Thymus (tissue), 11 donors: Measurements from ENCODE around the gene CCL26. TPM values are rescaled to one million over a fixed set of nuclear protein-coding genes. Genes with fewer than 3 reads are reported as not detected.

Experiments used
- DNase-seq, 9 donors: peaks; one replicate each; pipeline ENCODE4 v3.0.0-alpha.2; 2013; ENCODE audit warnings: low spot score in 9 of 9, low read depth in 6 of 9, missing footprints in 1 of 9
- H3K27ac ChIP-seq, 2 donors: one replicate each; pipeline ENCODE4 v1.5.1; 2013; ENCODE audit warnings: control low read depth in 1 of 2, low read depth in 1 of 2, low read length in 1 of 2, mild to moderate bottlenecking in 1 of 2, moderate library complexity in 1 of 2
- H3K27me3 ChIP-seq, 2 donors: one replicate each; pipeline ENCODE4 v1.5.1; 2013; ENCODE audit warnings: low read length in 1 of 2; ENCODE audit not compliant: control insufficient read depth in 2 of 2, insufficient read depth in 1 of 2
- H3K36me3 ChIP-seq, 2 donors: one replicate each; pipeline ENCODE4 v1.5.1; 2013; ENCODE audit warnings: low read length in 1 of 2, mild to moderate bottlenecking in 1 of 2, moderate library complexity in 1 of 2; ENCODE audit not compliant: control insufficient read depth in 2 of 2, insufficient read depth in 2 of 2
- H3K4me1 ChIP-seq, 2 donors: one replicate each; pipeline ENCODE4 v1.5.1; 2013; ENCODE audit warnings: low read length in 2 of 2; ENCODE audit not compliant: control insufficient read depth in 2 of 2, insufficient read depth in 2 of 2
- H3K4me3 ChIP-seq, 2 donors: one replicate each; pipeline ENCODE4 v1.5.1; 2013; ENCODE audit warnings: low read length in 2 of 2, control low read depth in 1 of 2, mild to moderate bottlenecking in 1 of 2
- H3K9me3 ChIP-seq, 2 donors: one replicate each; pipeline ENCODE4 v1.5.1; 2013; ENCODE audit warnings: low read length in 1 of 2, mild to moderate bottlenecking in 1 of 2; ENCODE audit not compliant: control insufficient read depth in 2 of 2, insufficient read depth in 1 of 2
- WGBS: extraction: QIAGEN DNeasy Blood & Tissue Kit; methylation state at CpG from one replicate; pipeline ENCODE4 v1.1.7; 2013; 5-methylcytosine and 5-hydroxymethylcytosine counted together
- polyA plus RNA-seq: library from polyadenylated mRNA; stranded (reverse); fragments of 200-250 nt; gene quantifications from one replicate; pipeline ENCODE4 v1.2.3, GENCODE V29; 2013
- total RNA-seq: library from RNA; stranded (reverse); fragments of 120-200 nt; gene quantifications from one replicate; pipeline ENCODE4 v1.2.4, GENCODE V29; 2013
- donor health status: healthy.

The CCL26 gene
- total and polyA plus RNA-seq, 2 donors: 0.14 to 3.1 TPM

DNA sequence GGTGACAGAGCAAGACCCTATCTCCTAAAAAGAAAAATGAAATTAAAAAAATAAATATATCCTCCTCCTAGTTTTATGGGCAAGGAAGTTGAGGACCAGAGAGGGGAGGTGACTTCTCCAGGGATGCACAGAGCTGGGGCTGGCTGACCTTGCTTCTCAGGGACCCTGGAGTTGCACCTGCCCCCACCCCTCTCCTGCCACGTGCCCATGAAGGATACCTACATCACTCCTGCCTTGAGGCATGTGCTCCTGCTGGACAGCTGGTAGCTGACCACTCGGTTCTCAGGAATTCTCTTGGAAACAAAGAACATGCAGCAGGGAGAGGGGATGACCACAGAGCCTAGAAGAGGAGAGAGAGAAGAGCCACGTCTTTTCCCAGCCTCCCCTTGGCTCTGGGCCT is 41.1 kb upstream of the CCL26 start:
- Histone ChIP-seq H3K27me3 (peaks cover 0 to 10% of the 10 kb centered on the region in 2 donors), H3K9me3 (peaks cover 0 to 2% of the 10 kb centered on the region in 2 donors), H3K36me3 (no peaks in the 10 kb centered on the region), H3K27ac (no peak overlapping the region), H3K4me3 (no peak overlapping the region), H3K4me1 (peaks cover 0 to 2% of the 10 kb centered on the region in 2 donors)
- WGBS: 77% methylated on average over 3 of the region's 3 CpGs
- no peak for DNase-seq

- no peaks in the 10 kb centered on the region for H3K36me3 ChIP-seq
- no peak for DNase-seq
- no peak overlapping the region for H3K27ac ChIP-seq
- 89% methylated on average over 11 of the region's 11 CpGs for WGBS
- H3K27me3 ChIP-seq: peaks cover 0 to 10% of the 10 kb centered on the region in 2 donors
- peaks cover 0 to 3% of the 10 kb centered on the region in 2 donors for H3K4me1 ChIP-seq
- H3K4me3 ChIP-seq: no peak overlapping the region
- peaks cover 0 to 8% of the 10 kb centered on the region in 2 donors for H3K9me3 ChIP-seq
Observed at GRCh38 chr7:75811894-75812678, 40.1 kb upstream of the CCL26 start.

DNA sequence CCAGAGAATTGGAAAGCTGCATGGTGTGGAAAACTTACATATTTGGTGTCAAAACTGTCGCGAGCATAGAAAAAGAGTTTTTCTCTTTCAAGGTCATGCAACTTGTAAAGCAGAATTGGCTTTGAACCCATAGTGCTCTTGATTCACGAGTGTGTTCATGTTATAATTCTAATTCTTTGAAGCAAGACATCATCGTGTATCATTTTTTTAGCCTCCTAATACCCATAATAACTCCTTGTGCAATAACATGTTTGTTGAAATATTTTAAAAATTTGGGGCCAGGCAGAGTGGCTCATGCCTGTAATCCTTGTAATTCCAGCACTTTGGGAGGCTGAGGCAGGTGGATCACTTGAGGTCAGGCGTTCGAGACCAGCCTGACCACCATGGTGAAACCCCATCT is 37.4 kb upstream of the CCL26 start:
- DNase-seq: no peak
- 97% methylated on average over 6 of the region's 6 CpGs for WGBS
- H3K36me3 ChIP-seq: no peaks in the 10 kb centered on the region

GRCh38 chr7:75808106-75808505 is 36.1 kb upstream of the CCL26 start:
- 96% methylated on average over 6 of the region's 6 CpGs for WGBS
- no peaks in the 10 kb centered on the region for H3K27me3 ChIP-seq
- no peak overlapping the region for H3K27ac ChIP-seq
- peaks cover 3 to 20% of the 10 kb centered on the region in 2 donors for H3K9me3 ChIP-seq
- H3K36me3 ChIP-seq: no peaks in the 10 kb centered on the region
- peaks cover 0 to 3% of the 10 kb centered on the region in 2 donors for H3K4me1 ChIP-seq
- DNase-seq: peak in 1 of 9 donors; percentile 6
- no peak overlapping the region for H3K4me3 ChIP-seq

More for the DNA sequence above, 37.4 kb upstream of the CCL26 start:
- peaks cover 3 to 20% of the 10 kb centered on the region in 2 donors for H3K9me3 ChIP-seq
- no peak overlapping the region for H3K27ac ChIP-seq
- peaks cover 0 to 4% of the 10 kb centered on the region in 2 donors for H3K27me3 ChIP-seq
- peaks cover 0 to 3% of the 10 kb centered on the region in 2 donors for H3K4me1 ChIP-seq
- H3K4me3 ChIP-seq: no peak overlapping the region

GRCh38 chr7:75807452-75807851 is 35.4 kb upstream of the CCL26 start:
- Histone ChIP-seq H3K4me3 (no peak overlapping the region), H3K36me3 (no peaks in the 10 kb centered on the region), H3K27ac (no peak overlapping the region), H3K27me3 (no peaks in the 10 kb centered on the region), H3K4me1 (peaks cover 0 to 3% of the 10 kb centered on the region in 2 donors), H3K9me3 (peaks cover 3 to 20% of the 10 kb centered on the region in 2 donors)
- 98% methylated on average over 9 of the region's 9 CpGs for WGBS
- DNase-seq: no peak

- Histone ChIP-seq H3K9me3 (peaks cover 3 to 20% of the 10 kb centered on the region in 2 donors), H3K36me3 (no peaks in the 10 kb centered on the region), H3K27me3 (no peaks in the 10 kb centered on the region), H3K27ac (no peak overlapping the region), H3K4me1 (peaks cover 0 to 3% of the 10 kb centered on the region in 2 donors), H3K4me3 (no peak overlapping the region)
- WGBS: over 99% methylated on average over 4 of the region's 4 CpGs
- DNase-seq: no peak
Observed at GRCh38 chr7:75806560-75807307, 34.7 kb upstream of the CCL26 start.

- H3K9me3 ChIP-seq: peaks cover 3 to 20% of the 10 kb centered on the region in 2 donors
- H3K4me3 ChIP-seq: no peak overlapping the region
- no peaks in the 10 kb centered on the region for H3K36me3 ChIP-seq
- WGBS: 98% methylated on average over 5 of the region's 5 CpGs
- peaks cover 0 to 3% of the 10 kb centered on the region in 2 donors for H3K4me1 ChIP-seq
- no peaks in the 10 kb centered on the region for H3K27me3 ChIP-seq
- H3K27ac ChIP-seq: no peak overlapping the region
- DNase-seq: no peak
Observed at GRCh38 chr7:75804705-75805104, 32.7 kb upstream of the CCL26 start.

- DNase-seq: no peak
- H3K36me3 ChIP-seq: no peaks in the 10 kb centered on the region
- 92% methylated on average over 2 of the region's 2 CpGs for WGBS
- peaks cover 3 to 20% of the 10 kb centered on the region in 2 donors for H3K9me3 ChIP-seq
- H3K27ac ChIP-seq: no peak overlapping the region
- no peaks in the 10 kb centered on the region for H3K27me3 ChIP-seq
- peaks cover under 1 to 3% of the 10 kb centered on the region in 2 donors for H3K4me1 ChIP-seq
- no peak overlapping the region for H3K4me3 ChIP-seq
Observed at GRCh38 chr7:75804004-75804403, 32.0 kb upstream of the CCL26 start.

GRCh38 chr7:75802552-75802821 is 30.5 kb upstream of the CCL26 start:
- no peak for DNase-seq
- no peaks in the 10 kb centered on the region for H3K36me3 ChIP-seq
- H3K4me3 ChIP-seq: no peak overlapping the region
- no peak overlapping the region for H3K27ac ChIP-seq
- peaks cover 3% of the 10 kb centered on the region in 2 donors for H3K4me1 ChIP-seq
- H3K27me3 ChIP-seq: no peaks in the 10 kb centered on the region
- WGBS: 94% methylated on average over 5 of the region's 5 CpGs
- peaks cover 3 to 16% of the 10 kb centered on the region in 2 donors for H3K9me3 ChIP-seq
